GM20000 (cell line): ENCODE results near the gene SLC35D1.
A peak's percentile ranks its signal among the peaks of the same experiment; 100 is the strongest.

Experiments used
- DNase-seq: peaks from one replicate; pipeline ENCODE4 v3.0.0; 2012; ENCODE audit warnings: low spot score
- TF ChIP-seq, protein P1 (sequence below): IDR thresholded peaks from 2 replicates; pipeline ENCODE4 v1.5.1; 2012; ENCODE audit warnings: mild to moderate bottlenecking, control low read depth; ENCODE audit errors: extremely low read depth, missing control alignments

SLC35D1 gene

DNA sequence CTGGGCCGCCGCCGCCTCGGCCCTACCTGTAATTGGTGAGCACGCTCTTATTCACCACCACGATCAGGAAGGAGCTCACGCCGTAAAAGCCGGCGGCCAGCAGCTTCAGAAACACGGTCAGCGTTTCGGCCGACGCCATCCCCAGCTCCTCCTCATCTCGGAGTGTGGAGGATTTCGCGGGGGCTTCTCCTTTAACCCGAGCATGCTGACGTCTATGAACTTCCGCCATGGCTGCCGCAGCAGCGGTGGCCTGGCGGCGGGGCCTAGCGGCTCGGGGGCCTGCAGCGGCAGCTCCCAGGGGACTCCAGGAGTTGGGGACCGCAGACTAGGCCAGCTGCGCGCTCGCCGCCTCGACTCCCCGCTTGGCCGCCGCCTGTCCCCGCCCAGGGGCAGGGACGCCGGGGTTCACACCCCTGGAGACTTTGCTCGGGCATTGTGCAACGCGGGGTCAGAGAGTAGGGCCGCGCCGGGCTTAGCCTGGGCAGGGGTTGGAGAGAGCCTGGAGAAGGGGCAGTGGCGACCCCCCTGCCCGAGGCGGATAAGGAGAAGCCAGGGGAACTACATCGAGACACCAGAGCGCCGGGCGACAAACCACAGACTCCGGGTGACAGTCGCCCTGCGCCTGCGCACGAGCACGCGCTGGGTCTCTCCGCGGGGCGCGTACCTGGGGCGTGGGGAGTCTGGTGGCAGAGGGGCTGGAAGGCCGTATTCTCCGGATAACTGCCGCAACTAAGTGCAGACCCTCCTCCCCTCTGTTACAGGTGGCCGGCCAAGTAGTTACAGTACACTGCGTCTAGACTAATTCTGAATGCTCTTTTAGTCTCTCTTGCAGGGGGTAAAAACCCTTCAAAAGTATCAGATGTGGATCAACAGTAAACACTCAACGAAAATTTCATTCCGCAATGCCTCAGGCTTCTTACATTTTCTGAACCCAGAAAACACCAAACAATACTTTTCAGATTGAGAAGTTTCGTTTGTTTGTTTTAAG, at the start of gene SLC35D1:
SLC35D1 (minus strand) TSS at position 364 of the 988 bp plus-strand sequence; CDS start at position 229, 135 bp downstream.
- peak; percentile 93 for DNase-seq
- TF ChIP-seq, protein P1, sequence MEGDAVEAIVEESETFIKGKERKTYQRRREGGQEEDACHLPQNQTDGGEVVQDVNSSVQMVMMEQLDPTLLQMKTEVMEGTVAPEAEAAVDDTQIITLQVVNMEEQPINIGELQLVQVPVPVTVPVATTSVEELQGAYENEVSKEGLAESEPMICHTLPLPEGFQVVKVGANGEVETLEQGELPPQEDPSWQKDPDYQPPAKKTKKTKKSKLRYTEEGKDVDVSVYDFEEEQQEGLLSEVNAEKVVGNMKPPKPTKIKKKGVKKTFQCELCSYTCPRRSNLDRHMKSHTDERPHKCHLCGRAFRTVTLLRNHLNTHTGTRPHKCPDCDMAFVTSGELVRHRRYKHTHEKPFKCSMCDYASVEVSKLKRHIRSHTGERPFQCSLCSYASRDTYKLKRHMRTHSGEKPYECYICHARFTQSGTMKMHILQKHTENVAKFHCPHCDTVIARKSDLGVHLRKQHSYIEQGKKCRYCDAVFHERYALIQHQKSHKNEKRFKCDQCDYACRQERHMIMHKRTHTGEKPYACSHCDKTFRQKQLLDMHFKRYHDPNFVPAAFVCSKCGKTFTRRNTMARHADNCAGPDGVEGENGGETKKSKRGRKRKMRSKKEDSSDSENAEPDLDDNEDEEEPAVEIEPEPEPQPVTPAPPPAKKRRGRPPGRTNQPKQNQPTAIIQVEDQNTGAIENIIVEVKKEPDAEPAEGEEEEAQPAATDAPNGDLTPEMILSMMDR, result no peak

DNA sequence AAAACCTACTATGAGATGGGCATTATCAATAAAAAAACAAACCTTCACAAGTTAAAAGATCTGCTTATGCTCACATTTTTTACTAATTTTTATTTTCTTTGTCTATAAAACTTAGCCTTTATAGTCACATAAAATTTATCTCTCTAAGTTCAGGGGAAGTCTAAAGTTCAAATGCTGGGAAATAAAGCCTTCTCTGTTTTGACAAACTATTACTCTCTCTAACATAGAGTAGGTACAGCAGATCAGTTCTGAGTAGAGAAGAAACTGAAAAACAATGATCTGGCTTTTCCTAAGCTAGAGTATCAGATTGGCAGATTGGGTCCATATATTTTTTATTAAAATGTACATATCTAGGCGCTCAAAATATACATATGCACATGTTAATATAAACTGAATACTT, 49.6 kb upstream of the SLC35D1 start:
- TF ChIP-seq, protein P1, result no peak
- DNase-seq, result no peak

- TF ChIP-seq, protein P1, result no peak
- DNase-seq, result no peak
Measured at GRCh38 chr1:67100833-67101232, 46.9 kb upstream of the SLC35D1 start.

DNA sequence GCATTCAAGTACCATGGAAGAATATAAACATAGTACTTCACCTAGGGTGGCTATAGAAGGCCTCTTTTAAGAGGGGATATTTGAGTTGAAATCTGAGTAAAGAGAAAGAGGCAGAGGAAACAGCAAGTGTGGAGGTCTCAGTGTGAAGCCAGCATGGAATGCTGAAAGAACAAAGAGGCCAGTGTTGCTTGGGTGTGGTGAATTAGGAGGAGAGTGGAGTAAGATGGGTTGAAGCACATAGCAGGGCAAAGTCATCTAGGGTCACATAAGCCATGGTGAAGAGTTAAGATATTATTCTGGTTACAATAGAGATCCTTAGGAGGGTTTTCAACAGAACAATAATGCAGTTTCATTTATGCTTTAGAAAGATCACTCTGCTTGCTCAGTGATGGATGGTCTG, 43.4 kb upstream of the SLC35D1 start:
- TF ChIP-seq, protein P1, result no peak
- no peak for DNase-seq

DNA sequence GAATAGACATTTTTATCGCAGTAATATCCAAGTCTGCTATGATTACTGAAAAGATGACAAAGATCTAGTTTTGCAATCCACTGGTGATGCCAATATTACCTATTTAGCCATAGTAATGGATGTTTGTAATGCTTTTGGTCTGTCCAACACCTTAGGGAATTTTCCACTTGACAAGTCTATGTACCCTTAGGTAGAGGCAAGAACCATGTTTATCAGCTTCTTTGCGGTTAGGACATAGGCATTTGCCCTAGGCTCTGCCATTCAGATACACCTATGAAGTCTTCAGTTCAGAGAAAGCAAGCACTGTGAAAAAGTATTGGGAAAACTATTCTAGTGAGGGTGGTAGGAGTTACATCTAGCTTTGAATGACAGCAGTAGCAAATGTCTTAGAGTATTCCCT, 40.2 kb upstream of the SLC35D1 start:
- TF ChIP-seq, protein P1, result no peak

DNA sequence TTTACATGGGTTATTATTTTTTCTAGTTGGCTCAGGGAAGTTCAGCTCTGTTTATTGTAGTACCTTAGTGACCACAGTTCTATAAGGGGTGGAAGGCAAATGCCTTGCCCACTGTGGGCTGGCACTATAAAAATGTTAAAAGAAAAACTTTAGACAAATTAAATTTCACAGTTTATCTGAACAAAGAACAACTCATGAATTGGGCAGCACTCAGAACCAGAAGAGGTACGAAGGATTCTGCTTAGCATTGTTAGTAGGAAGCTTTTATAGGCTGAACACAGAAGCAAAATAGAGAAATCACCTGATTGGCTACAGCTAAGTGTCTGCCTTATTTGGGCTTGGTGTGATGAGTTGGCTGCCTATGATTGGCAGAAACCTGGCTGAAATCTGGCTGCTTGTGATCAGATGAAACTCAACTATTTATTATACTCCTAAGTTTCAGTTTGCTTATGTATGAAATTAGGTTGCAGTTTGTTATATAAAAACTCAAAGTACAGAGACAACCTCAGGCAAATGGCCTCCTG, 35.8 kb upstream of the SLC35D1 start:
- DNase-seq, result no peak
- TF ChIP-seq, protein P1, result no peak

More for the DNA sequence above, 40.2 kb upstream of the SLC35D1 start:
- DNase-seq, result no peak

DNA sequence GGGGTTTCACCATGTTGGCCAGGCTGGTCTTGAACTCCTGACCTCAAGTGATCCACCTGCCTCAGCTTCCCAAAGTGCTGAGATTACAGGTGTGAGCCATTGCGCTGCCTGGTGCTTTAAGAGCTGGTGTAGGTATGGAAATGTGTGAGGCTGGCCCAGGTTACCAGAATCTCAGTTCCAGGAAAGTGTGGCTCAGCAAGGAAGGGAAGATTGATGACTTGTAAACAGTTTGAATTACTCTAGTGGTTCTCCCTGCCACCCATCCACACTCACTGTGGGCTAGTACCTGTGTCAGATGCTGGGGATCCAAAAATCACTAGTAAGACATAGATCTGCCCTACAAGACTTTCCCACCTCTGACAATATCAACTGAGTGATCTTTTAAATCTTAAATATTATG, 34.5 kb upstream of the SLC35D1 start:
- TF ChIP-seq, protein P1, result no peak
- no peak for DNase-seq
